ENCODE results near the gene TEF.
"Not testable (repeated sequence)": the region's sequence is repeated elsewhere in the genome, so short reads cannot be mapped to it uniquely, and the experiment has no call there.

Gene TEF

DNA sequence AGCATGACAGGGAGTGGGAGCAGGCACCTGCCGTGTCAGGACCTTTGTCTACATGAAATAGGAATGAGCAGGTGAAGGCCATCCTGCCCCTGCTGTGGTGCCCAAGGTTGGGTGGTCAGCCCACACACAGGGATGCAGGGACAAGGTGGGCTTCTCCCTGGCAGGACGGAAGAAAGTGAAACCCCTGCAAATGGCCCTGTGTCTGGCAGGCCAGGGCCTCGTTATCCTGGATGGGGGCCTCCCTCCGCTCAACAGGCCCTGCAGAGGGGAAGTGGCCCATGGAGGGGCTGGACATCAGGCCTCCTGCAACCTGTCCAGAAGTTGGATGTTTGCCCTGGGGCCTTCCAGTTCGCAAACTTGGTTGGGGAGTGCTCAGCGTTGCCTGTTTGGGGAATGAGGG is 49.9 kb downstream of the TEF start:
- DNase-seq = no peak

DNA sequence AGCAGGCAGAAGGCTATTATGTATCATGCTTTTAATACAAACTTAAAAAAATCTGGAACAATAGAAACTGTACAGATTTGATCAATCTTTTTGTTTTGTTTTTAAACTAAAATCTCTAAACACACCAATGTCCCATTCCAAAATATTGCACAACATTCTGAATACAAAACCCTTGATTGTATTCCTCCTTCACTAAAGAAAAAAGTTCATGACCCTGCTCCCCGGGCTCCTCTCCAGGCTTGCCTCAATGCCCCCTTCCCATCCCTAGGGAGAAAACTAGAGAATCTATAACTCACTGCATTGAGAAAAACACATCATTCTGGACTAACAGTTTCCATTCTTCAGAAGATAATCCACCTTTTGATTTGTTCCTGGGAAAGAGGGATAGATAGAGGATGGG is 51.7 kb downstream of the TEF start:
- not testable (repeated sequence) for DNase-seq

DNA sequence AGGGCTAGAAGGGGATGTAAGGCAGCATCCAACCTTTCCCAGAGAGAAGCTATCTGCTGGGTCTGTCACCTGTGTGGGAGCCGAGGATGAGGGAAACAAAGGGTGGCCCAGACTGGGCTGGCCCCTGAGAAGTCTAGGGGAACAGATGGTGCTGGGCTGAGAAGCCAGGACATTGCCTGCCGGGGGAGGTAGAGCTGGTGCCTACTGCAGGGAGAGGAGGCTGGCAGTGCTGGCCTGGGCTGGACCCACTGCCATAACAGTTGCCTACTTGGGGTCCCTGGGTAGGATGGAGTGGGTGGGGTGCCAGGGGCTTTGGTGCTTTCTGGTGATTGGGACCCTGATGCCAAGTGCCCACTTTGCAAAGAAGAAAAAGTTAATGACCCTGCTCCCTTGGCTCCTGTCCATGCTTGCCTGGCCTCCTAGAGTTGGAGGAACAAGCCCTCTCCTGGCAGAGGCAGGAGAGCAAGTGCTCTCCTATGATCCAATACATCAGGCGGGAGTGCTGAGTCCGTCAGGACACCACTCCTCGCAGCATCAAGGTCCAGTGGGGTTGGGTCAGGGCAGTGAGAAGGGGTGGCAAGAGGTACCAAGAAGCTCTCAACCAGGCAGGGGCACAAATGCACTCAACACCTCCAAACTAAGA is 52.7 kb downstream of the TEF start:
- not testable (repeated sequence) for DNase-seq

DNA sequence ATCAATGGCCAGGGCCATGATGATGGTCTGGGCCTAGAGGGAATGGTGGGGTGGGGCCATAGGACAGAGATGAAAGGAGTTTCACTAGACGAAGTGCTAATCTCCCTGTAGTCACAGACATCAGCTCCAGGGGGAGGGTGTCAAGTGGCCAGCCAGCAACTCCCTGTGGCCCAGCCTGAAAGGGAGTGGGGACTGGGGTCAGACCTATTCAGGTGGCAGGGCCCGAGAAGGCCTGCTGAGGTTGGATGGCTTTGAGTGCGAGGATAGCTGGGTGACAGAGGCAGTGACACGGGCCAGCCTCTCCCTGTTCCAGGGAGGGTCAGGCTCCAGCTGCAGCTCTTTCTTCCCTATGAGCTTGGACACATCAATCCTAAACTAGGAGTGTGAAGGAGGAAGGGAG is 53.8 kb downstream of the TEF start:
- DNase-seq = no peak

DNA sequence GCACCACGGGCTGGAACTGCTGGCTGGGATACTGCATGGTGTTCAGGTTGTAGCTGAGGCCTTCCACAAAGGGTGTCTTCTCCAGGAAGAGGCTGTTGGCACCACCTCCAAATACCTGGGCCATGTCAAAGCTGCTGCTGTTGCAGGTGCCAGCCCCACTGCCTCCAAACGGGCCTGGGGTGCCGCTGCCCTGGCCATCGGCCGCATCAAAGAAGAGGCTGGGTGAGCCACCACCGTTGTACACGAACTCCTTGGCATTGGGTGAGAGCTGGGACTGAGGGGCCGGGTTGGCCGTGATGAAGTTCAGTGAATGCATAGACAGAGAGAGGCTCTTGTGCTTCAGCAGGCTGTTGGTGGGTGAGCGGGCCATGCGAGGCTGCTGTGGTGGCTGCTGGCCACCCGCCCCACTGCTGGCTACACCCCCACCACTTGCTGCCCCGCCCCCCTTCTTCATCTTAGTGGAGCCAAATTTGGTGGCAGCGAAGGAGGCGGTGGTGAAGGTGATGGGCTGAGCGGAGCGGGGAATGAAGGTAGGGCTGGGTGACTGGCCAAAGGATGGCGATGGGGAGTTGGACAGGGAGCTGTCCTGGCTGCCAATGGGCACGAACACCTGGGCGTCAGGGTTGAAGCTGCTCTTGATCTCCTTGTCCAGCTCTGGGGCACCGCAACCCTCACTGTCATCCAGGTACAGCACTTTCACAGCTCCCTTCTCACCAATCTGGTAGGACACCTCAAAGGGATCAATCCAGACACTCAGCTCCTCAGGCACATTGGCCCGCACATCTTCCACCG is 54.8 kb downstream of the TEF start:
- DNase-seq = no peak

DNA sequence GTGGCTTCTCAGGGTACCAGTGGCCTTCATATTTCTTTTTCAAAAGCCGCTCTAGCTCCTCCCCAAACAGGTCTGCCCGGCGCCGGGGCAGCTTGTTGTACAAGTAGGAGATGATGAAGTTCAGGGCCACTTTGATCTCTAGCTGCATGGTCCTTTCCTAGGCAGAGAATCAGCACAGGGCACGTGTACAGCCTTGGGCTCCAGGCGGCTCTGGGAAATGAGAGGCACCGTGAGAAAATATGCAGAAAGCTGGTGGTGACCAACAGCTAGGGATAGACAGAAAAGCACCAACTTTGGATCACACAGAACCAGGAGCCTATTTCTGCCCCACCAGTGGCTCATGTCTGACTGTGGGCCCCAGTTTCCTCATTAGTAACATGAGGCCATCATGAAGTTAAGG is 55.5 kb downstream of the TEF start:
- no peak for DNase-seq

DNA sequence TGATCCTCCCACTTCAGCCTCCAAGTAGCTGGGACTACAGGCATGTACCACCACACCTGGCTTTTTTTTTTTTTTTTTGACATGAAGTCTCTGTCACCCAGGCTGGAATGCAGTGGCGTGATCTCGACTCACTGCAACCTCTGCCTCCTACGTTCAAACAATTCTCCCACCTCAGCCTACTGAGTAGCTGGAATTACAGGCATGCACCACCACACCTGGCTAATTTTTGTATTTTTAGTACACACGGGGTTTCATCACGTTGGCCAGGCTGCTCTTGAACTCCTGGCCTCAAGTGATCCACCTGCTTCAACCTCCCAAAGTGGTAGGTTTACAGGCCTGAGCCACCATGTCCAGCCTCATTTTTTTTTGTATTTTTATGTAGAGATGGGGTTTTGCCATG is 58.8 kb downstream of the TEF start:
- DNase-seq = not testable (repeated sequence)

DNA sequence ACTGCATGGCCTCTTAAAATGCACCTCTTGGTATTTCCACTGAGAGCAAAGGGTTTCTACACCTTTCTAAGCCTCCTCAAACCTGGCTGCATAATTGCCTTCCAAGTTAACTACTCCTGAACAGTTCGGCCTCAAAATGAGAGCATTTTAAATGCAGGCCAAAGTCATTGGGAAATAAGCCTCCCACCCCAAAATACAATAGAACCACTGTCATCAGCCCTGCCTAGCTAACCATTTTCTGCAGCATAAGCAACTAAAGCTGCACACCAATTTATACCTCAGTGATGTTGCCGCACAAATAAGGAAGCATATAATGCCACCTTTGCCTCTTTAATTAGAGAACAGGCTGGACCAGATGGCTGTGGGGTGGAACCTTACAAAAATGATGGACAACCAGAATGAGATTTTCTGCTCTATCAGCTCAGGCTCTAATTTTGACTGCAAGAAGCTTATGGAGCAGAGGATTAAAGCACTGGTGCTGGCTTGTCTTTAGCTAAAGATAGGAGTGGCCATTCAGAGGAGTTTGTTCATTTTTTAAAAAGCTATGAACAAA is 60.6 kb downstream of the TEF start:
- no peak for DNase-seq

DNA sequence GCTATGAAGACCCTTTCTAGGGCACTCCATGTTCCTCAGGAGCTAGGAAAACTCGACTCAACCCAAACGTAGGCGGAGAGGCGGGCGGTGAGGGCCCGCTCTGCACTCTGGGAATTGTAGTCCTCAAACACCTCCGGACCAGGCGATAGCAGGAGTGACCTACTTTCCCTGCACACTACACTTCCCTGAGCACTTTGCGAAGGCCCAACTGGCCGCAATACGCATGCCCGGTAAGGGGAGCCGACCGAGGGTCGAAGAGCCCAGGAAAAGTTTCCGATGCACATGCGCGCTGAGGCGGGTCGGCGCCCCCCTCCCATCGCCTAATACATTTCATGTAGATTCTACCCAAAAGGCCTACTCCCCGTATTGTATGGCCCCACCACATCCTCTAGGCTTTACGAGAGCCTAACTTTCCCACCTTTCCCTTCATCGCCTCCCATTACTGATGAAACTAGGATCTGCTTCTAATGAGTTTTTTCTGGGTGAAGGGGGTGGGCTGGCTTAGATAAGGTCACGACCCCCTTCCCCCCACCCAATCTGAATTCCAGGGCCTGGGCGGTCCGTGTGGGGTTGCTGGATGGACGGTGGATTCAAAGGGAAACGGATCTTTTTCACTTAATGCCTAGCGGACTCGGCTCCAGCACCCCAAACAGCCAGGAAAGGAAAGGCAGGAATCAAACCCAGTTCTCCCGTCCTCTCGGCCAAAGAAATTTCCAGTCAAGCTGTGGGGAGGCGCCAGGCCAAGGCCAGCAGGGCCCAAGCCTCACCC is 62.8 kb downstream of the TEF start:
- peak; percentile 75 to 78 for DNase-seq

DNA sequence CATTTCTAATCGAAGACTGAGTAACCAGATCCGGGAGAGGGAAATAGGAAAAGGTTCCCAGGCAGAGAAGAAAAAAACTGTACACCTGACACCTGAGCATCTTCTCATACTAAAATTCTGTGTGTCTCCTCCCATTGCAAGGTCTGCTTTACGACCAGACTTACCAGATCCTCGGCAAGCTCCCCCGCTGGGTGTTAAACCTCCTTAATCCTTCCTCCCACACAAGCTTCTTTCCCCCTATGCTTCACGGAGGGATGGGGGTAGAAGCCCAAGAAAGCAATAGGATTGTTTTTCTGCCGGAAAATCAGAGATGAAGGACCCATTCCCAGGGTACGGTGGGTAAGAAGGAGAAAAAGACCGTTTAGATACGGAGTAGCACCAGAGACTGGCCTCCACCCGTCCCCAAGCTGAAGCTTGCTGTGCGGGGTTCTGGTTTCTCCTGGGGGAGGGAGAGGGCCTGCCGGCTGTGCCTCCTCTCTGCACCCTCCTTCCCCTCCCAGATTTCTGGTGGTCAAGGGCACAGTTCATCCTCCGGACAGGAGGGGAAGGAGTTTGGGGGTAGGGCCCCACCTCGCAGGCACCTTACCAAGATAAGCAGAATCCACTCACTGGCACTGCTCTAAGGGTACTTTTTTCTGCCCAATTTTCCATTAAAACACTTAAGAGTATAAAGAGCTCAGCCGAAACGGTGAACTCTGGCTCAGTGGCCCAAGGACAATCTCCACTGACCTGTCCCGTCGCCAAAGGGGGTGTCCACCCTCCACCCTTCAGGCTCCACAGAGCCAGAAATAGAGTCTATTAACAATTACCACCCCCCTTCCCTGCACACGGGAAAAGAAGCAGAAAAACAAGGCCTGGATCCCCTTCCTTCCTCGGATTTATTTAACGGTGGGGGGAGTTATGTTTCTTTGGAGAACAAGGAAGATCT is 63.7 kb downstream of the TEF start:
- DNase-seq = peak in 1 of 2 donors; percentile 13

DNA sequence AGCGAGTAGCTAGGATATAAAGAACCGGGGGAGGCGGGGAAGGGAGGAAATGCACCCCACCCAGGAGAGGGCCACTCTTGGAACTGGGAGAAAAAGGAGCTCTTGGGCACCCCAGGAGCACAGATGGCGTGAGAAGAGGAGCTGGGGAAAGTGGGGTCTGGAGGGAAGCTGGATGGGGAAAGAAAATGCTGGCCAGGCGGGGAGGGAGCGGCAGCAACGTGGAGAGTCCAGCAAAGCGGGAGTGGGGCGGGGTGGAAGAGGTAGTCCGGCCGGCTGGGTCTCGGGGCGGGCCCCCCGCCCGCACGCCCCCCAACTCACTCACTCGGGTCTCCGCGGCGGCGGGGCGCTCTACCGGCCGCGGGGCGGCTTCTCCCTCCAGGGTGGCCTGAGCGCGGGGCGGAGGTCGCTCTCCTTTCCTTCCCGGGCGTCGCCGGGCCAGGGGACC is 64.3 kb downstream of the TEF start:
- DNase-seq = peak in 1 of 2 donors; percentile 10

DNA sequence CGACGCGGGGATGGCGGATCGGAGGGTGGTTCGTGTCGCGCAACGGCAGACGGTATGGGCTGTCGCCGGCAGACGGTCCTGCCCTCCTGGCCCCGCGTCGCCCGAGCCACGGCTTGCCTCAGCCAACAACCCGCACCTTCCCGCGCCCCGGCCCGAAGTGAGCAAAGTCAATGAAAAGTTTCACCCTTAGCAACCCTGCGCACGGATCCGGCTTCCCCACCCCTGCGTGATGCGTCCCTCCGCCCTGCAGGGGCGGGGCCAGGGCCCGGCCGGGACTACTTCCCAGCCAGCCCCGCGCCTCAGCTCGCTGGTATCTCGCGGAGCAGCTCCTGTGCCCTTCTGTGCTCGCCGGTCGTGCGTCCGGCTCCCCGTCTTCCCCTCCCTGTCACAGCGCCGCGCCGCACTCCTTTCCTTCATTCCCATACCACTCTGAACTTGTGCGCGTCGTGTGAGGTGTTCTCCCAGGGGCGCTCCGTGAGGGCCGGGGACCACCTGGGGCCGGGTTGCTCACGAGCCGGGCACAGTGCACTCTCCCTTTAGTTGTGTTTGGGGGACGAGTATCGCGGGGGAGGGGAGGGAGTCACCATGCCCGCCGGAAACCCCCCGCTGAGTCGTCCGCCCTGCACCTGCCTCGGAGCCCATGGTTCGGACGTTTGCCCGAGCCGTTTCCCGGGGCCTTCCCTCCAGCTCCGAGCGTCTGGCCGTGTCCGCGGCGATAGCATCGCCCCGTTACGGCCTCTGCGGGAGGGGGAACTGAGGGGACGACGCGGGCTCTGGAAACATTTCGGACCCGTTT is 65.1 kb downstream of the TEF start, which contains the start of gene TOB2:
TSS of gene TOB2 (minus strand) at position 163 of the 796 bp plus-strand sequence. CDS start 9,456 bp downstream, outside the sequence.
- peak; percentile 93 to 94 for DNase-seq

DNA sequence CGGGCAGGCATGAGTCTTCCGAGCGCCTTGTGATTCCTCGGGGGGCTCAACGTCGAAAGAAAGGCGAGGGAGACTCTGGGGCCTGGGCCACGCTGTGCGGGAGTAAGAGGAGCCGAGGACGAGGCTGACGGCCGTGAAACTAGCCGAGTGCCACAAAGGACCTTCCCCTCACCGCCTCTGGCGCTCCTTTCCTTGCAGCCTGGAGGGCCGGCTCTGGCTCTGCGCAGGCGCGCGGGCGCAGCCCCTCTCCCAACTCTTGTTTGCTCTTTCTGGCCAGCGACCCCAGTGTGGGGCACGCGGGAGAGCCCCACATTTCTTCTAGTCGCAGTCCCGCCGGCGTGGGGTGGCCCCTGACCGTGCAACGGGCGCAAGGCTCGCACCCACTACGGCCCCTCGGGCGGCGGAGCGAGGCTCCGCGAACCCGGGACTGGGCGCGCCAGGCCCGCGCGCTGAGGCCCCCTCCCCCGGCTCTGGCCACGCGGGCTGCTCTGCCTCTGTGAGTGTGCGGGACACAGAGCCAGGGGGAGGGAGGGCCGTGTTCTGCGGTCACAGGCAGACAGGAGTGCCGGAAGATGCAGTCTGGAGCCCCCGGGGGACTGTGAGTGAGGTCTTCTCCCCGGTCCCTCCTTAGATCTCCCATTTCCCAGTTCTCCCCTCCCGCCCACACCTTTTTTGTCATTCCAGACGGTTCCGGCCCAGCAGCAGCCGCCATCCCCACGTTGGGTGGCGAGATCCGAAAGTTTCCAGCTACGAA is 65.9 kb downstream of the TEF start:
- peak; percentile 47 to 50 for DNase-seq

DNA sequence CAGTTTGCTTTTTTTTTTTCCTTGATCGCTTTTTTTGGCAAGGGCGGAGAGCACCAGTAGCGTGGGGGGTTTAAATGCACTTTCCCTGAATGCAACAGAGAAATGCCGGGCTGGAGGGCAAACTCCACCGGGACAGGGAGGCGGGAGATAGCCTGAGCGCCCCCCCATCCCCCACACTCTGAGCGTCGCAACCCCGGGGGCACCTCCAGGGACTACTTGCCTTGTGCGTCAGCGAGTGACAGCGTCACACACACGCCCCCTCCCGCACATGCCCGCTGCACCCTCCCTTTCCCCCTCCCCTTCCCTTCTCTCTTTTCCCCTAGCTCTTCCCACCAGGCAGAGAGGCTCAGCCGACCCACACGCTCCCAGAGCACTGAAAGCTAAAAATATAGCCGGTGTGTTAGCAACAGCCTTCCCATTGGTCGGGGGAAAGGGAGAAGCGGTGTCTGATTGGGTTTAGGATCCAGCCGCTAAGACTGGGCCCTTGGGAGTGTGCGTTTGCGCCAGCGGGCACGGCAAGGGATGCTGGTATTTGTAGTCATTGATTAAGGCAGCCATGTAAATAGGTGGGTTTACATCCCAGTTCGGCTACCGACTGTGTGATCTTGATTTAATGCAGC is 66.6 kb downstream of the TEF start:
- DNase-seq = peak; percentile 82 to 84
